Liver (tissue), 9 donors: ENCODE data around the gene SCAF8. TPM values are rescaled to one million over a fixed set of nuclear protein-coding genes. Genes with fewer than 3 reads are reported as not detected.
"Not testable (repeated sequence)": the region's sequence is repeated elsewhere in the genome, so short reads cannot be mapped to it uniquely, and the experiment has no call there.

Experiments
- DNase-seq: peaks from one replicate; pipeline ENCODE4 v3.0.0-alpha.2; 2017; ENCODE audit warnings: low spot score
- H3K27ac ChIP-seq, 2 donors: one replicate each; pipeline ENCODE4 v1.7.0; 2013; ENCODE audit warnings: inconsistent platforms in 2 of 2, low read length in 2 of 2, control low read depth in 1 of 2, low read depth in 1 of 2, mild to moderate bottlenecking in 1 of 2
- H3K27me3 ChIP-seq, 4 donors: one replicate each; pipeline versions ENCODE4 v1.6.1 to v1.7.0; 2013; ENCODE audit warnings: low read length in 3 of 4, inconsistent platforms in 1 of 4, mild to moderate bottlenecking in 1 of 4, moderate library complexity in 1 of 4; ENCODE audit not compliant: control insufficient read depth in 4 of 4, insufficient read depth in 4 of 4
- H3K36me3 ChIP-seq, 4 donors: one replicate each; pipeline versions ENCODE4 v1.6.1 to v1.7.0; 2013; ENCODE audit warnings: low read length in 3 of 4, mild to moderate bottlenecking in 3 of 4, low read depth in 1 of 4, moderate library complexity in 1 of 4; ENCODE audit not compliant: control insufficient read depth in 4 of 4, insufficient read depth in 3 of 4
- H3K4me1 ChIP-seq, 4 donors: one replicate each; pipeline versions ENCODE4 v1.6.1 to v1.7.0; 2013; ENCODE audit warnings: low read length in 3 of 4, mild to moderate bottlenecking in 3 of 4, moderate library complexity in 1 of 4; ENCODE audit not compliant: control insufficient read depth in 4 of 4, insufficient read depth in 4 of 4
- H3K4me3 ChIP-seq, 3 donors: one replicate each; pipeline versions ENCODE4 v1.6.1 to v1.7.0; 2013; ENCODE audit warnings: low read length in 3 of 3, control low read depth in 1 of 3, low read depth in 1 of 3, mild to moderate bottlenecking in 1 of 3
- H3K9ac ChIP-seq, 2 donors: one replicate each; pipeline ENCODE4 v1.7.0; 2013; ENCODE audit warnings: low read length in 2 of 2, mild to moderate bottlenecking in 2 of 2, moderate library complexity in 2 of 2, control low read depth in 1 of 2, low read depth in 1 of 2
- H3K9me3 ChIP-seq, 4 donors: one replicate each; pipeline versions ENCODE4 v1.6.1 to v1.7.0; 2013; ENCODE audit warnings: low read length in 3 of 4; ENCODE audit not compliant: control insufficient read depth in 4 of 4
- ATF3 ChIP-seq: IDR thresholded peaks from 2 replicates; pipeline ENCODE4 v1.6.1; 2016; ENCODE audit warnings: antibody characterized with exemption
- CTCF ChIP-seq: fragments of 150-350 bp; IDR thresholded peaks from 2 replicates; pipeline ENCODE4 v1.5.1; 2017; ENCODE audit warnings: improper control_type of control experiment, low read depth, low read length; ENCODE audit not compliant: missing input control
- FOXA1 ChIP-seq: IDR thresholded peaks from 2 replicates; pipeline ENCODE4 v1.6.1; 2016; ENCODE audit warnings: antibody characterized with exemption
- FOXA2 ChIP-seq: IDR thresholded peaks from 2 replicates; pipeline ENCODE4 v1.6.1; 2016; ENCODE audit warnings: antibody characterized with exemption
- GABPA ChIP-seq, 2 donors: IDR thresholded peaks in 1 of 2; conservative IDR thresholded peaks in 1 of 2; 2 replicates each; pipeline ENCODE4 v1.6.1; 2016; ENCODE audit warnings: antibody characterized with exemption in 2 of 2, mild to moderate bottlenecking in 1 of 2, moderate library complexity in 1 of 2
- HNF4A ChIP-seq, 2 donors: conservative IDR thresholded peaks; 2 replicates each; pipeline ENCODE4 v1.6.1; 2016; ENCODE audit warnings: antibody characterized with exemption in 2 of 2, mild to moderate bottlenecking in 2 of 2
- HNF4G ChIP-seq: IDR thresholded peaks from 2 replicates; pipeline ENCODE4 v1.6.1; 2016; ENCODE audit warnings: antibody characterized with exemption
- JUND ChIP-seq, 2 donors: IDR thresholded peaks; 2 replicates each; pipeline ENCODE4 v1.6.1; 2016; ENCODE audit warnings: antibody characterized with exemption in 2 of 2
- MAX ChIP-seq: IDR thresholded peaks from 2 replicates; pipeline ENCODE4 v1.6.1; 2016; ENCODE audit warnings: antibody characterized with exemption
- NR2F2 ChIP-seq: IDR thresholded peaks from 2 replicates; pipeline ENCODE4 v1.6.1; 2016; ENCODE audit warnings: antibody characterized with exemption
- RAD21 ChIP-seq, 2 donors: IDR thresholded peaks; 2 replicates each; pipeline ENCODE4 v1.6.1; 2016; ENCODE audit warnings: antibody characterized with exemption in 2 of 2, mild to moderate bottlenecking in 2 of 2
- REST ChIP-seq: IDR thresholded peaks from 2 replicates; pipeline ENCODE4 v1.6.1; 2016; ENCODE audit warnings: antibody characterized with exemption, mild to moderate bottlenecking
- RXRA ChIP-seq, 2 donors: IDR thresholded peaks; 2 replicates each; pipeline ENCODE4 v1.6.1; 2017 to 2018; ENCODE audit warnings: antibody characterized with exemption in 2 of 2, mild to moderate bottlenecking in 1 of 2
- TAF1 ChIP-seq: conservative IDR thresholded peaks from 2 replicates; pipeline ENCODE4 v1.6.1; 2016; ENCODE audit warnings: antibody characterized with exemption, mild to moderate bottlenecking
- YY1 ChIP-seq: IDR thresholded peaks from 2 replicates; pipeline ENCODE4 v1.6.1; 2016; ENCODE audit warnings: antibody characterized with exemption, mild to moderate bottlenecking
- WGBS: extraction: QIAGEN DNeasy Blood & Tissue Kit; methylation state at CpG from one replicate; pipeline ENCODE4 v1.1.7; 2013; 5-methylcytosine and 5-hydroxymethylcytosine counted together
- polyA plus RNA-seq, 2 donors: library from polyadenylated mRNA; stranded (reverse) in 1 of 2; unstranded in 1 of 2; fragments of 200-250 nt in 1 of 2; fragments of >200 nt in 1 of 2; fragmentation: Nextera tagmentation in 1 of 2; extraction: Ambion mirVana in 1 of 2; gene quantifications; one replicate each; pipeline versions ENCODE4 v1.2.1 to v1.2.3, GENCODE V29; 2013 to 2015
- total RNA-seq, 2 donors: library from RNA; depleted of rRNA; stranded (reverse); fragments of >200 nt; gene quantifications; one replicate each; pipeline ENCODE4 v1.2.3, GENCODE V29; 2014
- TF ChIP-seq, protein P1 (sequence below): IDR thresholded peaks from 2 replicates; pipeline ENCODE4 v1.6.1; 2016; ENCODE audit warnings: antibody characterized with exemption
- donor health status: healthy.
- donor health status: healthy.
- donor health status: healthy.
- donor health status: healthy.
- donor health status: healthy.

The SCAF8 gene
- total and polyA plus RNA-seq, 4 donors = 5.9 to 22.3 (median 12.5) TPM

- no peaks in the 10 kb centered on the region for H3K9me3 ChIP-seq
- H3K36me3 ChIP-seq = peaks cover 0 to 4% (median under 1%) of the 10 kb centered on the region in 4 donors
- H3K27me3 ChIP-seq = no peaks in the 10 kb centered on the region
- no peak for DNase-seq
- no peak overlapping the region for H3K9ac ChIP-seq
- 88% methylated on average over 4 of the region's 4 CpGs for WGBS
- H3K27ac ChIP-seq = no peak overlapping the region
- H3K4me1 ChIP-seq = peaks cover 0 to 2% (median 0%) of the 10 kb centered on the region in 4 donors
- TF ChIP-seq GABPA (IDR thresholded peaks at IDR 0.05 in 1 of 2, conservative IDR thresholded peaks at IDR 0.05 in 1 of 2) (no peak), ATF3 (no peak), CTCF (no peak), NR2F2 (no peak), MAX (no peak), REST (no peak), TAF1 (no peak), YY1 (no peak), JUND (IDR thresholded peaks at IDR 0.05) (no peak), FOXA1 (no peak), HNF4G (no peak), RXRA (IDR thresholded peaks at IDR 0.05) (no peak), FOXA2 (no peak), RAD21 (IDR thresholded peaks at IDR 0.05) (no peak), HNF4A (conservative IDR thresholded peaks at IDR 0.05) (no peak)
- TF ChIP-seq, protein P1, sequence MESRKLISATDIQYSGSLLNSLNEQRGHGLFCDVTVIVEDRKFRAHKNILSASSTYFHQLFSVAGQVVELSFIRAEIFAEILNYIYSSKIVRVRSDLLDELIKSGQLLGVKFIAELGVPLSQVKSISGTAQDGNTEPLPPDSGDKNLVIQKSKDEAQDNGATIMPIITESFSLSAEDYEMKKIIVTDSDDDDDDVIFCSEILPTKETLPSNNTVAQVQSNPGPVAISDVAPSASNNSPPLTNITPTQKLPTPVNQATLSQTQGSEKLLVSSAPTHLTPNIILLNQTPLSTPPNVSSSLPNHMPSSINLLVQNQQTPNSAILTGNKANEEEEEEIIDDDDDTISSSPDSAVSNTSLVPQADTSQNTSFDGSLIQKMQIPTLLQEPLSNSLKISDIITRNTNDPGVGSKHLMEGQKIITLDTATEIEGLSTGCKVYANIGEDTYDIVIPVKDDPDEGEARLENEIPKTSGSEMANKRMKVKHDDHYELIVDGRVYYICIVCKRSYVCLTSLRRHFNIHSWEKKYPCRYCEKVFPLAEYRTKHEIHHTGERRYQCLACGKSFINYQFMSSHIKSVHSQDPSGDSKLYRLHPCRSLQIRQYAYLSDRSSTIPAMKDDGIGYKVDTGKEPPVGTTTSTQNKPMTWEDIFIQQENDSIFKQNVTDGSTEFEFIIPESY = no peak
- H3K4me3 ChIP-seq = no peak overlapping the region
Observed at GRCh38 chr6:154773610-154774089, 40.4 kb downstream of the SCAF8 start.

GRCh38 chr6:154779157-154779556 lies 45.9 kb downstream of the SCAF8 start:
- H3K9me3 ChIP-seq, H3K27ac ChIP-seq, H3K36me3 ChIP-seq, H3K27me3 ChIP-seq, H3K4me1 ChIP-seq, H3K9ac ChIP-seq, DNase-seq, H3K4me3 ChIP-seq: not testable (repeated sequence)
- 93% methylated on average over 5 of the region's 5 CpGs for WGBS
